KMS-11 (cell line): ENCODE data around the gene DRAP1.

Source experiments
- H2AFZ ChIP-seq: fragments of 200-600 bp; sonication (generic); 2 replicates; pipeline ENCODE4 v1.6.1; 2016; ENCODE audit warnings: antibody characterized with exemption, mixed run types, low read depth
- H3K27ac ChIP-seq: fragments of 200-600 bp; sonication (generic); 2 replicates; pipeline ENCODE4 v1.6.1; 2016; ENCODE audit warnings: mild to moderate bottlenecking, mixed run types
- H3K27me3 ChIP-seq: fragments of 200-600 bp; sonication (generic); 2 replicates; pipeline ENCODE4 v1.6.1; 2017; ENCODE audit warnings: mild to moderate bottlenecking, low read depth, mixed run types, moderate library complexity; ENCODE audit not compliant: insufficient read depth
- H3K36me3 ChIP-seq: fragments of 200-600 bp; sonication (generic); 2 replicates; pipeline ENCODE4 v1.6.1; 2017; ENCODE audit warnings: mild to moderate bottlenecking, mixed run types; ENCODE audit not compliant: insufficient read depth
- H3K4me1 ChIP-seq: fragments of 200-600 bp; sonication (generic); 2 replicates; pipeline ENCODE4 v1.6.1; 2016; ENCODE audit warnings: mild to moderate bottlenecking, low read depth, mixed run types; ENCODE audit not compliant: poor library complexity, severe bottlenecking
- H3K4me2 ChIP-seq: fragments of 200-600 bp; sonication (generic); 2 replicates; pipeline ENCODE4 v1.7.0; 2016; ENCODE audit warnings: mild to moderate bottlenecking, mixed run types
- H3K4me3 ChIP-seq: fragments of 200-600 bp; sonication (generic); IDR thresholded peaks from 2 replicates; pipeline ENCODE4 v1.6.1; 2017; ENCODE audit warnings: low read depth, low read length, mixed read lengths; ENCODE audit not compliant: insufficient read depth
- H3K79me2 ChIP-seq: fragments of 200-600 bp; sonication (generic); 2 replicates; pipeline ENCODE4 v1.6.1; 2016; ENCODE audit warnings: low read depth, mixed run types; ENCODE audit not compliant: insufficient read depth
- H3K9ac ChIP-seq: fragments of 200-600 bp; sonication (generic); 2 replicates; pipeline ENCODE4 v1.6.1; 2016; ENCODE audit warnings: mild to moderate bottlenecking, mixed run types
- H4K20me1 ChIP-seq: fragments of 200-600 bp; sonication (generic); 2 replicates; pipeline ENCODE4 v1.6.1; 2016; ENCODE audit warnings: mild to moderate bottlenecking, mixed run types; ENCODE audit not compliant: insufficient read depth
- TF ChIP-seq, protein P1 (sequence below): fragments of 200-600 bp; sonication (generic); conservative IDR thresholded peaks from 2 replicates; pipeline ENCODE4 v1.6.1; 2017; ENCODE audit warnings: low read depth, mild to moderate bottlenecking, antibody characterized with exemption, low read length, moderate library complexity, mixed read lengths

Gene DRAP1

DNA sequence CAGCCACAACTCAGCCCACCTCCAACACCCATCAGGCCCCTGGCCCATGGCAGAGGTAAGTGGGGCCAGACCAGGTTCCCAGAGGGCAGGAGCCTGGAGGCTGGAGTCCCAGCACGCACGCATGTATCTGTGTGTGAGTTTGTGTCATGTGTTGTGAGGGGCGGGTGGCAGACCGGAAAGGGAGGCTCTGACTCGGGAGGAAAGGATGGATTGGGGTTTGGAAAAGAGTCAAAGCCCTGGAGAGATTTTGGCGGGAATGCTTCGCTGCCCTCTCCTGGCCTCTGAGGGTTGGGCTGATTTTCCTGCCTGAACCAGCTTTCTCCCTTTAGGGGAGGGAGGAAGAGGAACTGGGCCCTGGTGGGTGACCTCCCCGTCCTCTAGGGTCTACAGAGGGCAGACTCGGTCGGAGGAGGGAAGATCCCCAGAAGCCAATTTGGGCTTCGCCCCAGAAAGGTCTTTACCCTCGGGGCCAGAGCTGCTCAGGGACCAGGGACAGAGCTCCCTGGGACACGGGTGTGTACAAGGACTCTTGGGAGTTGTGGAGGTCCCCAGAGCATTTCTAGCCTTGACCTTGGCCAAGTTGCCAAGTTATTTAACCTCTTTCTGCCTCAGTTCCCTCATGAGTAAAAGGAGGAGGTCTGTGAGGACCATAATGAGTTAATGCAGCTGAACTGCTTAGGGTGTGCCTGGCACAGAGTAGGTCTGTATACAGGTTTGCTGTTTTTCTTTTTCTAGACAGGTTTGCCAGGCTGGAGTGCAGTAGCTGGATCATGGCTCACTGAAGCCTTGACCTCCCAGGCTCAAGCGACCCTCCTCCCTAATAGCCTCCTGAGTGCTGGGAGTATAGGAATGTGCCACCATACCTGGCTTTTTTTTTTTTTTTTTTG lies 7.3 kb upstream of the DRAP1 start:
- Histone ChIP-seq H3K4me1 (peaks cover 38% of the 10 kb centered on the region), H3K4me2 (no peak overlapping the region), H3K79me2 (no peaks in the 10 kb centered on the region; the same call in 1 of the 2 replicates), H3K4me3 (no peak overlapping the region), H3K36me3 (no peaks in the 10 kb centered on the region), H4K20me1 (no peaks in the 10 kb centered on the region), H2AFZ (no peak overlapping the region), H3K9ac (no peak overlapping the region), H3K27me3 (no peaks in the 10 kb centered on the region), H3K27ac (no peak overlapping the region)
- TF ChIP-seq, protein P1, sequence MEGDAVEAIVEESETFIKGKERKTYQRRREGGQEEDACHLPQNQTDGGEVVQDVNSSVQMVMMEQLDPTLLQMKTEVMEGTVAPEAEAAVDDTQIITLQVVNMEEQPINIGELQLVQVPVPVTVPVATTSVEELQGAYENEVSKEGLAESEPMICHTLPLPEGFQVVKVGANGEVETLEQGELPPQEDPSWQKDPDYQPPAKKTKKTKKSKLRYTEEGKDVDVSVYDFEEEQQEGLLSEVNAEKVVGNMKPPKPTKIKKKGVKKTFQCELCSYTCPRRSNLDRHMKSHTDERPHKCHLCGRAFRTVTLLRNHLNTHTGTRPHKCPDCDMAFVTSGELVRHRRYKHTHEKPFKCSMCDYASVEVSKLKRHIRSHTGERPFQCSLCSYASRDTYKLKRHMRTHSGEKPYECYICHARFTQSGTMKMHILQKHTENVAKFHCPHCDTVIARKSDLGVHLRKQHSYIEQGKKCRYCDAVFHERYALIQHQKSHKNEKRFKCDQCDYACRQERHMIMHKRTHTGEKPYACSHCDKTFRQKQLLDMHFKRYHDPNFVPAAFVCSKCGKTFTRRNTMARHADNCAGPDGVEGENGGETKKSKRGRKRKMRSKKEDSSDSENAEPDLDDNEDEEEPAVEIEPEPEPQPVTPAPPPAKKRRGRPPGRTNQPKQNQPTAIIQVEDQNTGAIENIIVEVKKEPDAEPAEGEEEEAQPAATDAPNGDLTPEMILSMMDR = no peak

DNA sequence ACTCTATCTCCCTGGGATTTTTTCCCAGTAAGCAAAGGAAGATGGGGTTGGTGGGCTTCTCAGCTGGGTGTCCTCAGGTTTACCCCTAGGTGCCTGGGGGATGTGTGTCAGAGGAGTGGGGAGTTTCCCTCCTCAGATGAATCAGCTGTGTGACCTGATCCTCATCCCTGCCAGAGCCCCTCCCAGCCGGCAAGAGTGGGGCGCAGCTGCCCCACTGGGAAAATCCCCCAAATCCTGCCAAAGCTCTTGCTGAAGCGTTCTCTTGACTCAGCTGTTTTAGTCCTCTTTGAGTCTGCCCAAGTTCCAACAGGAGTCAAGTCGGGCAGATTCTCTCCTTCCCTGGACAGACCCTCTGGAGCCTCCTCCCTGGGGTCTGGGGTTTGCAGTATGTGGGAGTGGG lies 6.4 kb upstream of the DRAP1 start:
- no peak overlapping the region for H3K27ac ChIP-seq
- H3K27me3 ChIP-seq = no peaks in the 10 kb centered on the region
- H3K4me2 ChIP-seq = no peak overlapping the region
- H2AFZ ChIP-seq = no peak overlapping the region
- H4K20me1 ChIP-seq = no peaks in the 10 kb centered on the region
- TF ChIP-seq, protein P1 = no peak
- peaks cover 43% of the 10 kb centered on the region for H3K4me1 ChIP-seq
- no peak overlapping the region for H3K9ac ChIP-seq
- peaks cover 5% of the 10 kb centered on the region; the same call in 1 of the 2 replicates for H3K79me2 ChIP-seq
- H3K36me3 ChIP-seq = no peaks in the 10 kb centered on the region
- H3K4me3 ChIP-seq = no peak overlapping the region

DNA sequence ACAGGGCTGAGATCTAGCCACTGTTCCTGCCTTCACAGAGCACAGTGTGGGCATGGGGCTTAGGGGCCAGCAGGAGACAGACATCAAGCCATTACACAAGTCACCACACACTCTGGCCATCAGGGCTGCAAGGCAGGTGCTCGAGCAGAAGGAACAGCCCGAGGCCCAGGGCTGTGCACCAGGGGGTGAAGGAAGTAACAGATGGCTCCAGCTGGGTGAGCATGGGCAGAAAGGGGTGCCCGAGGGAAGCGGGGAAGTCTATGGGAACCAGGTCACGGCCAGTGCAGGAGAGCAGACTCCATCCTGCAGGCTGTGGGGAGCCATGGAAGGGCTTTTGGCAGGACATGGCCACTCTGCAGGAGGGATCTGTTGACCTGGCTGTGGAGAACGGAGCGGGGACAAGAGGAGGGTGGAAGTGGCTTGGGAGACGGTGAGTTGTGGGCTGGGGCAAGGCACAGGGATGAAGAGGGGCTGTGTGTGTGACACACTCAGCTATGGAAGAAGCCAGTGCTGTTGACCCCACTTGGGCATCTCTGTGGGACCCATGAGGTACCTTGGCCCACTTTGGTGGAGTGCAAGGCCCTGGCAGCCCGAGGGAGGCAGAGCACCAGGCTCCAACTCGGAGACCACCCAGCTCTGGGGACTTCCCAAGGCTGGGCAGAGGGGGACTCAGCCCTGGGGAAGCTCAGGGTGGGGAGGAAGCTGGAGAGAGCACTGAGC lies 4.0 kb upstream of the DRAP1 start:
- H3K9ac ChIP-seq = no peak overlapping the region
- no peak overlapping the region for H3K4me2 ChIP-seq
- no peak overlapping the region for H3K27ac ChIP-seq
- H3K36me3 ChIP-seq = no peaks in the 10 kb centered on the region
- no peak overlapping the region for H3K4me3 ChIP-seq
- TF ChIP-seq, protein P1 = no peak
- H2AFZ ChIP-seq = no peak overlapping the region
- no peaks in the 10 kb centered on the region for H4K20me1 ChIP-seq
- peaks cover 13% of the 10 kb centered on the region; the same call in 1 of the 2 replicates for H3K79me2 ChIP-seq
- H3K27me3 ChIP-seq = no peaks in the 10 kb centered on the region
- peaks cover 29% of the 10 kb centered on the region for H3K4me1 ChIP-seq

DNA sequence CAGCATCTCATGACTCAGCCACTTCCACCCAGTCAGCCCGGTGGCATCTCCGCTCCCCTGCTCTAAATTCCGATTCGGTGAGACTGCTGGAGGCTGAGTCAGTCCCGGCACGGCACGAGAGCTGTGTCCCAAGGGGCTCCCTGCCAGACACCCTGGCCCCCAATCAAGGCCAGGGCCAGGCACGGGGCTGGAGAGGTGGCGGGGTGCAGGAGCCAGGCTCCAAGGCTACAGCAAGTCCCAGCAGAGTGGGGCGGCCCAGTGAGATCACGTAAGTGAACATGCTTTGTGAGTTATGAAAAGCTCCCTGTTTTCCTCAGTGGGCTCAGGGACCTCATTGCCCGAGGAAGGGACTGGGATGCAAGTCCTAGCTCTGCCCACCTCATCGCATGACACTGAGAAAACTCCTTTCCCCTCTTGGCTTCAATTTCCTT lies 3.4 kb upstream of the DRAP1 start:
- H3K27me3 ChIP-seq = no peaks in the 10 kb centered on the region
- no peak overlapping the region for H2AFZ ChIP-seq
- peaks cover 33% of the 10 kb centered on the region for H3K4me1 ChIP-seq
- no peak overlapping the region for H3K27ac ChIP-seq
- TF ChIP-seq, protein P1 = no peak
- H4K20me1 ChIP-seq = no peaks in the 10 kb centered on the region
- H3K4me2 ChIP-seq = no peak overlapping the region
- H3K79me2 ChIP-seq = peaks cover 13% of the 10 kb centered on the region; the same call in 1 of the 2 replicates
- H3K4me3 ChIP-seq = no peak overlapping the region
- H3K36me3 ChIP-seq = no peaks in the 10 kb centered on the region
- H3K9ac ChIP-seq = no peak overlapping the region
